SK-N-SH treated with all-trans-retinoic acid at 6 μM for 48 hours (cell line): ENCODE measurements around the gene ASTN2.

ENCODE experiments used
- ATAC-seq: fragments of 200-7000 bp; cut with Tn5 transposase; 3 replicates; pipeline ENCODE4 v1.9.1; 2020; ENCODE audit warnings: mild to moderate bottlenecking, moderate library complexity
- BACH2 ChIP-seq: fragments of 250-450 bp; sonication (Bioruptor Pico); IDR thresholded peaks from 2 replicates; pipeline ENCODE4 v1.9.0; 2021; ENCODE audit warnings: mild to moderate bottlenecking, borderline replicate concordance
- CSDC2 ChIP-seq: fragments of 250-450 bp; sonication (Bioruptor Pico); IDR thresholded peaks from 2 replicates; pipeline ENCODE4 v1.5.0; 2020; ENCODE audit warnings: mild to moderate bottlenecking, moderate library complexity
- ESRRG ChIP-seq: fragments of 250-450 bp; sonication (Bioruptor Pico); IDR thresholded peaks from 2 replicates; pipeline ENCODE4 v1.6.1; 2021; ENCODE audit warnings: mild to moderate bottlenecking
- GLIS3 ChIP-seq: fragments of 250-450 bp; sonication (Bioruptor Pico); IDR thresholded peaks from 2 replicates; pipeline ENCODE4 v1.5.0; 2020; ENCODE audit warnings: mild to moderate bottlenecking, moderate library complexity
- ISL1 ChIP-seq: fragments of 250-450 bp; sonication (Bioruptor Pico); IDR thresholded peaks from 2 replicates; pipeline ENCODE4 v2.1.2; 2022; ENCODE audit warnings: mild to moderate bottlenecking, moderate library complexity
- OSR1 ChIP-seq: fragments of 250-450 bp; sonication (Bioruptor Pico); IDR thresholded peaks from 2 replicates; pipeline ENCODE4 v1.8.0; 2022; ENCODE audit warnings: moderate library complexity, mild to moderate bottlenecking, inconsistent platforms
- PPARA ChIP-seq: fragments of 250-450 bp; sonication (Bioruptor Pico); IDR thresholded peaks from 2 replicates; pipeline ENCODE4 v1.5.0; 2020; ENCODE audit warnings: mild to moderate bottlenecking, borderline replicate concordance
- RARB ChIP-seq: fragments of 250-450 bp; sonication (Bioruptor Pico); IDR thresholded peaks from 2 replicates; pipeline ENCODE4 v1.8.0; 2021; ENCODE audit warnings: mild to moderate bottlenecking, moderate library complexity
- SNAI2 ChIP-seq: fragments of 250-450 bp; sonication (Bioruptor Pico); IDR thresholded peaks from 2 replicates; pipeline ENCODE4 v1.5.0; 2020; ENCODE audit warnings: mild to moderate bottlenecking, moderate library complexity
- TCF4 ChIP-seq: fragments of 250-450 bp; sonication (Bioruptor Pico); IDR thresholded peaks from 2 replicates; pipeline ENCODE4 v1.8.0; 2021; ENCODE audit warnings: mild to moderate bottlenecking, moderate library complexity, borderline replicate concordance
- TOX ChIP-seq: fragments of 250-450 bp; sonication (Bioruptor Pico); IDR thresholded peaks from 2 replicates; pipeline ENCODE4 v1.8.0; 2021; ENCODE audit warnings: mild to moderate bottlenecking, moderate library complexity, borderline replicate concordance
- ZC3H10 ChIP-seq: fragments of 250-450 bp; sonication (Bioruptor Pico); IDR thresholded peaks from 2 replicates; pipeline ENCODE4 v1.5.1; 2021; ENCODE audit warnings: mild to moderate bottlenecking, moderate library complexity
- ZFP3 ChIP-seq: fragments of 250-450 bp; sonication (Bioruptor Pico); IDR thresholded peaks from 2 replicates; pipeline ENCODE4 v1.5.0; 2020; ENCODE audit warnings: mild to moderate bottlenecking, moderate library complexity
- ZFP30 ChIP-seq: fragments of 450-650 bp; formaldehyde crosslinking; IDR thresholded peaks from 2 replicates; pipeline ENCODE4 v1.5.0; 2022; ENCODE audit warnings: mild to moderate bottlenecking, moderate library complexity
- ZNF565 ChIP-seq: fragments of 450-650 bp; formaldehyde crosslinking; conservative IDR thresholded peaks from 2 replicates; pipeline ENCODE4 v1.5.0; 2020; ENCODE audit warnings: low read depth, mild to moderate bottlenecking, moderate library complexity
- ZNF70 ChIP-seq: fragments of 450-650 bp; formaldehyde crosslinking; IDR thresholded peaks from 2 replicates; pipeline ENCODE4 v1.5.0; 2020; ENCODE audit warnings: mild to moderate bottlenecking, moderate library complexity
- ZNF8 ChIP-seq: fragments of 450-650 bp; formaldehyde crosslinking; IDR thresholded peaks from 2 replicates; pipeline ENCODE4 v1.5.0; 2020; ENCODE audit warnings: mild to moderate bottlenecking, moderate library complexity
- TF ChIP-seq, protein P1 (sequence below): fragments of 250-450 bp; sonication (Bioruptor Pico); IDR thresholded peaks from 2 replicates; pipeline ENCODE4 v1.5.1; 2021; ENCODE audit warnings: mild to moderate bottlenecking, moderate library complexity
- TF ChIP-seq, protein P2 (sequence below): fragments of 250-450 bp; sonication (Bioruptor Pico); IDR thresholded peaks from 2 replicates; pipeline ENCODE4 v1.8.0; 2021; ENCODE audit warnings: low read depth, mild to moderate bottlenecking, moderate library complexity, borderline replicate concordance
- TF ChIP-seq, protein P3 (sequence below): fragments of 250-450 bp; sonication (Bioruptor Pico); IDR thresholded peaks from 2 replicates; pipeline ENCODE4 v1.8.0; 2020; ENCODE audit warnings: mild to moderate bottlenecking, moderate library complexity, borderline replicate concordance
- TF ChIP-seq, protein P4 (sequence below): fragments of 250-450 bp; sonication (Bioruptor Pico); IDR thresholded peaks from 2 replicates; pipeline ENCODE4 v1.5.0; 2020; ENCODE audit warnings: mild to moderate bottlenecking, moderate library complexity
- TF ChIP-seq, protein P5 (sequence below): fragments of 250-450 bp; sonication (Bioruptor Pico); IDR thresholded peaks from 2 replicates; pipeline ENCODE4 v1.5.1; 2020; ENCODE audit warnings: low read depth, mild to moderate bottlenecking, moderate library complexity

ASTN2 gene

DNA sequence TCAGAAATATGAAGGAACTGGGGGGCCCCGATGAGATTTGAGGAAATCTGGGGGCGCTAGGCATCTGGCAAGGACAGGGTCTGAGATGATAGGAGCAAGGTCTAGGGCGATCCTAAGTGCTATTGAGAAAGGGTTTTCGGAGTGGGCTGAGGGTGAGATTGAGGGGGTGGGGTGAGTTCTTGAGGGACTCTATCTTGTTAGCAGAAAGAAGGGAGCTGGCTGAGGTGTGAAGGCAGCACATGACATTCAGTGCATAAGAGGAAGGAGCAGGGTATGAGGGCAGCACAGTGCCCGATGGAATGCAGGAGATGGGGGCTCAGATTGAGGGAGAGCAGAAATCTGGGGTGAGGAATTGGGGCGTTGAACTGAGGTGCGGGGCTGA, 727.1 kb downstream of the ASTN2 start:
- peak; percentile 28 for ATAC-seq
- TF ChIP-seq ZC3H10 (CRISPR knock-in tag) (no peak), OSR1 (CRISPR knock-in tag) (no peak), RARB (CRISPR knock-in tag) (no peak), TCF4 (CRISPR knock-in tag) (no peak), ZFP30 (no peak), GLIS3 (no peak), TOX (no peak), ZFP3 (CRISPR knock-in tag) (no peak), ZNF70 (CRISPR knock-in tag) (no peak), ZNF8 (no peak), ZNF565 (CRISPR knock-in tag) (no peak), PPARA (CRISPR knock-in tag) (no peak), SNAI2 (no peak), ISL1 (CRISPR knock-in tag) (no peak), BACH2 (CRISPR knock-in tag) (no peak)
- TF ChIP-seq, protein P1, sequence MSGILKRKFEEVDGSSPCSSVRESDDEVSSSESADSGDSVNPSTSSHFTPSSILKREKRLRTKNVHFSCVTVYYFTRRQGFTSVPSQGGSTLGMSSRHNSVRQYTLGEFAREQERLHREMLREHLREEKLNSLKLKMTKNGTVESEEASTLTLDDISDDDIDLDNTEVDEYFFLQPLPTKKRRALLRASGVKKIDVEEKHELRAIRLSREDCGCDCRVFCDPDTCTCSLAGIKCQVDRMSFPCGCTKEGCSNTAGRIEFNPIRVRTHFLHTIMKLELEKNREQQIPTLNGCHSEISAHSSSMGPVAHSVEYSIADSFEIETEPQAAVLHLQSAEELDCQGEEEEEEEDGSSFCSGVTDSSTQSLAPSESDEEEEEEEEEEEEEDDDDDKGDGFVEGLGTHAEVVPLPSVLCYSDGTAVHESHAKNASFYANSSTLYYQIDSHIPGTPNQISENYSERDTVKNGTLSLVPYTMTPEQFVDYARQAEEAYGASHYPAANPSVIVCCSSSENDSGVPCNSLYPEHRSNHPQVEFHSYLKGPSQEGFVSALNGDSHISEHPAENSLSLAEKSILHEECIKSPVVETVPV (CRISPR knock-in tag) = no peak
- TF ChIP-seq, protein P2, sequence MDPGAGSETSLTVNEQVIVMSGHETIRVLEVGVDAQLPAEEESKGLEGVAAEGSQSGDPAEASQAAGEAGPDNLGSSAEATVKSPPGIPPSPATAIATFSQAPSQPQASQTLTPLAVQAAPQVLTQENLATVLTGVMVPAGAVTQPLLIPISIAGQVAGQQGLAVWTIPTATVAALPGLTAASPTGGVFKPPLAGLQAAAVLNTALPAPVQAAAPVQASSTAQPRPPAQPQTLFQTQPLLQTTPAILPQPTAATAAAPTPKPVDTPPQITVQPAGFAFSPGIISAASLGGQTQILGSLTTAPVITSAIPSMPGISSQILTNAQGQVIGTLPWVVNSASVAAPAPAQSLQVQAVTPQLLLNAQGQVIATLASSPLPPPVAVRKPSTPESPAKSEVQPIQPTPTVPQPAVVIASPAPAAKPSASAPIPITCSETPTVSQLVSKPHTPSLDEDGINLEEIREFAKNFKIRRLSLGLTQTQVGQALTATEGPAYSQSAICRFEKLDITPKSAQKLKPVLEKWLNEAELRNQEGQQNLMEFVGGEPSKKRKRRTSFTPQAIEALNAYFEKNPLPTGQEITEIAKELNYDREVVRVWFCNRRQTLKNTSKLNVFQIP (CRISPR knock-in tag) = no peak
- TF ChIP-seq, protein P3, sequence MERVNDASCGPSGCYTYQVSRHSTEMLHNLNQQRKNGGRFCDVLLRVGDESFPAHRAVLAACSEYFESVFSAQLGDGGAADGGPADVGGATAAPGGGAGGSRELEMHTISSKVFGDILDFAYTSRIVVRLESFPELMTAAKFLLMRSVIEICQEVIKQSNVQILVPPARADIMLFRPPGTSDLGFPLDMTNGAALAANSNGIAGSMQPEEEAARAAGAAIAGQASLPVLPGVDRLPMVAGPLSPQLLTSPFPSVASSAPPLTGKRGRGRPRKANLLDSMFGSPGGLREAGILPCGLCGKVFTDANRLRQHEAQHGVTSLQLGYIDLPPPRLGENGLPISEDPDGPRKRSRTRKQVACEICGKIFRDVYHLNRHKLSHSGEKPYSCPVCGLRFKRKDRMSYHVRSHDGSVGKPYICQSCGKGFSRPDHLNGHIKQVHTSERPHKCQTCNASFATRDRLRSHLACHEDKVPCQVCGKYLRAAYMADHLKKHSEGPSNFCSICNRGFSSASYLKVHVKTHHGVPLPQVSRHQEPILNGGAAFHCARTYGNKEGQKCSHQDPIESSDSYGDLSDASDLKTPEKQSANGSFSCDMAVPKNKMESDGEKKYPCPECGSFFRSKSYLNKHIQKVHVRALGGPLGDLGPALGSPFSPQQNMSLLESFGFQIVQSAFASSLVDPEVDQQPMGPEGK = no peak

DNA sequence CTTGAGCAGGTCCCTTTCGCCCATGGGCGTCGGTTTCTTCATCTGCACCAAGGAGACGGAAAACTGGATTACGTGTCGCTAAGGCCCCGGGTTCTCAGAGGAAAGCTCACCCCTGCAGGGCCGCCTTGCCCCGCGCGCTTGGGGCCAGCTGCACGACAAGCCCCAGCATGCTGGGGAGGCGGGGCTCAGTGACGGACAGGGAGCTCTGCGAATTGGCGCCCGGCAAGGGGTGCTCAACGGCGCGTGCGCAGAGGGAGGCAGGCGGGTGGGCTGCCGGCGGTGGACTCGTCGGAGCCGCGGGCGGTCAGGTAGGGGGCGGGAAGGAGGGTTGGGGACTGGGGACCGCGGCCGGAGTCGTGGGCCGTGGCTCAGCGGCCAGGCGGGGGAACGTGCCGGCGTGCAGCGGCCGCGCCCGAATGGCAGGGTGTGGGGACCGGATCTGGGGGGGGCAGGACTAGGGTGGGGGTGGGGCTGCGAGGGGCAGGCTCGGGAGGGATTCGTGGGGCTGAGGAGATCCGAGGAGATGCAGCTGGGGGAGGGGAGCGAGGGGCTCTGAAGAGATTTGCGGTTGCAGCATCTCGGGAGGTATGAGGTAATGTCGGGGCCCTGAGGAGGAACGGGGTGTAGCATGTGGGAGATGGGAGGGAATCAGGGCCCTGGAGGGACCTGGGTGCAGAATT, 727.6 kb downstream of the ASTN2 start, which contains the start of gene TRIM32:
TRIM32 (plus strand) TSS at position 232 of the 680 bp plus-strand sequence. CDS start 10,438 bp downstream, outside the sequence.
- TF ChIP-seq, protein P4, sequence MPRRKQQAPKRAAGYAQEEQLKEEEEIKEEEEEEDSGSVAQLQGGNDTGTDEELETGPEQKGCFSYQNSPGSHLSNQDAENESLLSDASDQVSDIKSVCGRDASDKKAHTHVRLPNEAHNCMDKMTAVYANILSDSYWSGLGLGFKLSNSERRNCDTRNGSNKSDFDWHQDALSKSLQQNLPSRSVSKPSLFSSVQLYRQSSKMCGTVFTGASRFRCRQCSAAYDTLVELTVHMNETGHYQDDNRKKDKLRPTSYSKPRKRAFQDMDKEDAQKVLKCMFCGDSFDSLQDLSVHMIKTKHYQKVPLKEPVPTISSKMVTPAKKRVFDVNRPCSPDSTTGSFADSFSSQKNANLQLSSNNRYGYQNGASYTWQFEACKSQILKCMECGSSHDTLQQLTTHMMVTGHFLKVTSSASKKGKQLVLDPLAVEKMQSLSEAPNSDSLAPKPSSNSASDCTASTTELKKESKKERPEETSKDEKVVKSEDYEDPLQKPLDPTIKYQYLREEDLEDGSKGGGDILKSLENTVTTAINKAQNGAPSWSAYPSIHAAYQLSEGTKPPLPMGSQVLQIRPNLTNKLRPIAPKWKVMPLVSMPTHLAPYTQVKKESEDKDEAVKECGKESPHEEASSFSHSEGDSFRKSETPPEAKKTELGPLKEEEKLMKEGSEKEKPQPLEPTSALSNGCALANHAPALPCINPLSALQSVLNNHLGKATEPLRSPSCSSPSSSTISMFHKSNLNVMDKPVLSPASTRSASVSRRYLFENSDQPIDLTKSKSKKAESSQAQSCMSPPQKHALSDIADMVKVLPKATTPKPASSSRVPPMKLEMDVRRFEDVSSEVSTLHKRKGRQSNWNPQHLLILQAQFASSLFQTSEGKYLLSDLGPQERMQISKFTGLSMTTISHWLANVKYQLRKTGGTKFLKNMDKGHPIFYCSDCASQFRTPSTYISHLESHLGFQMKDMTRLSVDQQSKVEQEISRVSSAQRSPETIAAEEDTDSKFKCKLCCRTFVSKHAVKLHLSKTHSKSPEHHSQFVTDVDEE (CRISPR knock-in tag) = no peak
- no peak for TF ChIP-seq ZFP3 (CRISPR knock-in tag)
- TF ChIP-seq ZC3H10 (CRISPR knock-in tag) = no peak
- TF ChIP-seq ESRRG = no peak
- TF ChIP-seq, protein P5, sequence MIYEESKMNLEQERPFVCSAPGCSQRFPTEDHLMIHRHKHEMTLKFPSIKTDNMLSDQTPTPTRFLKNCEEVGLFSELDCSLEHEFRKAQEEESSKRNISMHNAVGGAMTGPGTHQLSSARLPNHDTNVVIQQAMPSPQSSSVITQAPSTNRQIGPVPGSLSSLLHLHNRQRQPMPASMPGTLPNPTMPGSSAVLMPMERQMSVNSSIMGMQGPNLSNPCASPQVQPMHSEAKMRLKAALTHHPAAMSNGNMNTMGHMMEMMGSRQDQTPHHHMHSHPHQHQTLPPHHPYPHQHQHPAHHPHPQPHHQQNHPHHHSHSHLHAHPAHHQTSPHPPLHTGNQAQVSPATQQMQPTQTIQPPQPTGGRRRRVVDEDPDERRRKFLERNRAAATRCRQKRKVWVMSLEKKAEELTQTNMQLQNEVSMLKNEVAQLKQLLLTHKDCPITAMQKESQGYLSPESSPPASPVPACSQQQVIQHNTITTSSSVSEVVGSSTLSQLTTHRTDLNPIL (CRISPR knock-in tag) = no peak
- TF ChIP-seq ZNF70 (CRISPR knock-in tag) = no peak
- TF ChIP-seq ZNF565 (CRISPR knock-in tag) = no peak
- TF ChIP-seq, protein P3 = no peak
- TF ChIP-seq, protein P2 (CRISPR knock-in tag) = no peak
- no peak for TF ChIP-seq SNAI2
- no peak for TF ChIP-seq CSDC2 (CRISPR knock-in tag)
- TF ChIP-seq ZNF8 = no peak
- no peak for TF ChIP-seq OSR1 (CRISPR knock-in tag)
- peak; percentile 98 for ATAC-seq
